Fibroblast of lung (primary cell): ENCODE results near the gene SLC4A5. TPM values are rescaled to one million over a fixed set of nuclear protein-coding genes. Genes with fewer than 3 reads are reported as not detected.

Source experiments
- DNase-seq, 2 donors: peaks; one replicate each; pipeline versions ENCODE4 v3.0.0 to v3.0.0-alpha.2; 2010; ENCODE audit warnings: low read depth in 2 of 2
- H2AFZ ChIP-seq: 2 replicates; pipeline ENCODE4 v1.5.1; 2012; ENCODE audit warnings: low read length, control low read depth, inconsistent platforms
- H3K27ac ChIP-seq: 2 replicates; pipeline ENCODE4 v1.5.1; 2011; ENCODE audit warnings: low read length, control low read depth; ENCODE audit not compliant: insufficient read depth
- H3K27me3 ChIP-seq: 2 replicates; pipeline ENCODE4 v1.5.1; 2011; ENCODE audit warnings: mild to moderate bottlenecking, low read length; ENCODE audit not compliant: control insufficient read depth, insufficient read depth
- H3K36me3 ChIP-seq: 2 replicates; pipeline ENCODE4 v1.5.1; 2011; ENCODE audit warnings: low read length; ENCODE audit not compliant: control insufficient read depth, insufficient read depth
- H3K4me1 ChIP-seq: 2 replicates; pipeline ENCODE4 v1.5.1; 2011; ENCODE audit warnings: low read length; ENCODE audit not compliant: control insufficient read depth, insufficient read depth; ENCODE audit errors: extremely low read depth
- H3K4me2 ChIP-seq: 2 replicates; pipeline ENCODE4 v1.5.1; 2011; ENCODE audit warnings: low read length, control low read depth; ENCODE audit not compliant: insufficient read depth; ENCODE audit errors: extremely low read depth
- H3K4me3 ChIP-seq, 4 experiments: fragments of 200-600 bp in 1 of 4; sonication (generic) in 1 of 4; replicated peaks in 1 of 4; 2 replicates each; pipeline ENCODE4 v1.5.1; 2011 to 2016; ENCODE audit warnings: low read length in 4 of 4, low read depth in 3 of 4, mild to moderate bottlenecking in 3 of 4, control low read depth in 2 of 4, inconsistent platforms in 1 of 4, mixed read lengths in 1 of 4; ENCODE audit not compliant: insufficient read depth in 1 of 4; ENCODE audit errors: control extremely low read depth in 1 of 4
- H3K79me2 ChIP-seq: 2 replicates; pipeline ENCODE4 v1.5.1; 2012; ENCODE audit warnings: mild to moderate bottlenecking, low read length, inconsistent platforms; ENCODE audit not compliant: control insufficient read depth, insufficient read depth
- H3K9ac ChIP-seq: 2 replicates; pipeline ENCODE4 v1.5.1; 2011; ENCODE audit warnings: mild to moderate bottlenecking, low read length, control low read depth; ENCODE audit not compliant: insufficient read depth
- H3K9me3 ChIP-seq: 2 replicates; pipeline ENCODE4 v1.5.1; 2012; ENCODE audit warnings: low read depth, low read length; ENCODE audit not compliant: control insufficient read depth, insufficient read depth
- H4K20me1 ChIP-seq: 2 replicates; pipeline ENCODE4 v1.5.1; 2011; ENCODE audit warnings: low read length; ENCODE audit not compliant: control insufficient read depth, insufficient read depth; ENCODE audit errors: extremely low read depth
- EZH2 ChIP-seq: IDR thresholded peaks from 2 replicates; pipeline ENCODE4 v1.5.1; 2012; ENCODE audit warnings: low read length, control low read depth, mild to moderate bottlenecking; ENCODE audit errors: missing control alignments
- polyA plus RNA-seq, 2 donors: library from polyadenylated mRNA; depleted of rRNA in 1 of 2; stranded (reverse) in 1 of 2; unstranded in 1 of 2; fragments of >200 nt; gene quantifications; 2 replicates each; pipeline ENCODE4 v1.2.1, GENCODE V29; 2011 to 2012; ENCODE audit warnings: missing spikeins in 1 of 2
- total RNA-seq: library from RNA; depleted of rRNA; stranded (reverse); fragments of >200 nt; gene quantifications from 2 replicates; pipeline ENCODE4 v1.2.1, GENCODE V29; 2014
- TF ChIP-seq, protein P1 (sequence below), 2 donors: IDR thresholded peaks in 1 of 2; conservative IDR thresholded peaks in 1 of 2; 1 replicate in 1 of 2; 2 replicates in 1 of 2; pipeline ENCODE4 v1.5.1; 2011 to 2012; ENCODE audit warnings: low read length in 2 of 2, control low read depth in 1 of 2, inconsistent platforms in 1 of 2, low read depth in 1 of 2, mild to moderate bottlenecking in 1 of 2

SLC4A5 gene
- total and polyA plus RNA-seq, 2 donors (not counting 1 experiment from before 2014, with no cell fraction given): 0.12 to 0.17 TPM

DNA sequence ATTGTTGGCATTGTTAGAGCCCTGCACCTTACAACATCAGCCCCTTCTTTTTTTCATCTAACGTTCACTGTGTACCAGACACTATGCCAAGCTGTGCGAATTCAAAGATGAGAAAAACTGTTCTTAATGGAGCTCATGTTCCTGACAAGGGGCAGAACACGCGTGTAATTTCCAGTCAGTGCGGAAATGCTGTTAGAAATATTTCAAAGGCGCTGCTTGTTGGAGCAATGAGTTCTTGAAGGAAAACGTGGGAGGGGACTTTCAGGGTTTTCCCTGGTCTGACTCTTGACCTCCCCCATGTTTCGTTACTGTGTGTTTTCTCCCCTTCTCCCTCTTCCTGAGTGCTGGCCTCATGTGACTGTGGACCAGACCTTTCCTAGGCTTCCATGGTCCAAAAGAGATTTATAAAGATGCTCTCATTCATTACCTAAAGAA is 143.3 kb downstream of the SLC4A5 start:
- no peaks in the 10 kb centered on the region for H3K9me3 ChIP-seq
- peaks cover 41% of the 10 kb centered on the region for H3K79me2 ChIP-seq
- H3K36me3 ChIP-seq: no peaks in the 10 kb centered on the region
- H3K27ac ChIP-seq: peak overlapping the region; percentile 96
- peaks cover 7% of the 10 kb centered on the region for H3K4me1 ChIP-seq
- peak in 1 of 2 donors; percentile 29 for DNase-seq
- H3K9ac ChIP-seq: peak overlapping the region; percentile 5
- H3K27me3 ChIP-seq: no peaks in the 10 kb centered on the region
- peak overlapping the region; percentile 96 for H3K4me2 ChIP-seq
- H4K20me1 ChIP-seq: no peaks in the 10 kb centered on the region
- H2AFZ ChIP-seq: no peak overlapping the region
- H3K4me3 ChIP-seq: peak overlapping the region; percentile 79 to 98 (median 86)
- TF ChIP-seq EZH2: no peak
- TF ChIP-seq, protein P1, sequence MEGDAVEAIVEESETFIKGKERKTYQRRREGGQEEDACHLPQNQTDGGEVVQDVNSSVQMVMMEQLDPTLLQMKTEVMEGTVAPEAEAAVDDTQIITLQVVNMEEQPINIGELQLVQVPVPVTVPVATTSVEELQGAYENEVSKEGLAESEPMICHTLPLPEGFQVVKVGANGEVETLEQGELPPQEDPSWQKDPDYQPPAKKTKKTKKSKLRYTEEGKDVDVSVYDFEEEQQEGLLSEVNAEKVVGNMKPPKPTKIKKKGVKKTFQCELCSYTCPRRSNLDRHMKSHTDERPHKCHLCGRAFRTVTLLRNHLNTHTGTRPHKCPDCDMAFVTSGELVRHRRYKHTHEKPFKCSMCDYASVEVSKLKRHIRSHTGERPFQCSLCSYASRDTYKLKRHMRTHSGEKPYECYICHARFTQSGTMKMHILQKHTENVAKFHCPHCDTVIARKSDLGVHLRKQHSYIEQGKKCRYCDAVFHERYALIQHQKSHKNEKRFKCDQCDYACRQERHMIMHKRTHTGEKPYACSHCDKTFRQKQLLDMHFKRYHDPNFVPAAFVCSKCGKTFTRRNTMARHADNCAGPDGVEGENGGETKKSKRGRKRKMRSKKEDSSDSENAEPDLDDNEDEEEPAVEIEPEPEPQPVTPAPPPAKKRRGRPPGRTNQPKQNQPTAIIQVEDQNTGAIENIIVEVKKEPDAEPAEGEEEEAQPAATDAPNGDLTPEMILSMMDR (conservative IDR thresholded peaks at IDR 0.05 in 1 of 2, IDR thresholded peaks at IDR 0.05 in 1 of 2; ENCODE audit: low read depth in 1 of 2, low read length in 2 of 2): no peak

DNA sequence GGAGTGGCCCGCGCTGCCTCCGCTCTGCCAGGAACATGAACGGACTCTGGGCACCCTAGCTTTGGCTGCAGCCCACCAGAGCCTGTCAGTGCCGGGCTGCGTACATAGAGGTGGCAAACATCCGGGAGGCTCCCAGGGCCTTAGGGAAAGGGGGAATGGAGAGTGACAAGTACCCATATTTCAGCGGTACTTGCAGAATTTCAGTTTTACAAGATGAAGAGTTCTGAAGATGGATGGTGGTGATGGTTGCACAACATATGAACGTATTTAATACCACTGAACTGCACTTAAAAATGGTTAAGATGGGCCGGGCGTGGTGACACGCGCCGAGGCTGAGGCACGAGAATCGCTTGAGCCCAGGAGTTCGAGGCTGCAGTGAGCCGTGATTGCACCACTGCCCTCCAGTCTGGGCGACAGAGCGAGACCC is 143.9 kb downstream of the SLC4A5 start:
- H3K79me2 ChIP-seq: peaks cover 38% of the 10 kb centered on the region
- H3K9ac ChIP-seq: peak overlapping the region; percentile 97
- TF ChIP-seq, protein P1 (conservative IDR thresholded peaks at IDR 0.05 in 1 of 2, IDR thresholded peaks at IDR 0.05 in 1 of 2; ENCODE audit: low read depth in 1 of 2, low read length in 2 of 2): no peak
- TF ChIP-seq EZH2: no peak
- DNase-seq: peak in 1 of 2 donors; percentile 82
- peak overlapping the region; percentile 96 for H3K27ac ChIP-seq
- H3K27me3 ChIP-seq: no peaks in the 10 kb centered on the region
- H3K4me3 ChIP-seq: peak overlapping the region; percentile 79 to 98 (median 86)
- peak overlapping the region; percentile 75 for H2AFZ ChIP-seq
- no peaks in the 10 kb centered on the region for H4K20me1 ChIP-seq
- peaks cover 7% of the 10 kb centered on the region for H3K4me1 ChIP-seq
- H3K36me3 ChIP-seq: no peaks in the 10 kb centered on the region
- peak overlapping the region; percentile 90 for H3K4me2 ChIP-seq
- no peaks in the 10 kb centered on the region for H3K9me3 ChIP-seq

DNA sequence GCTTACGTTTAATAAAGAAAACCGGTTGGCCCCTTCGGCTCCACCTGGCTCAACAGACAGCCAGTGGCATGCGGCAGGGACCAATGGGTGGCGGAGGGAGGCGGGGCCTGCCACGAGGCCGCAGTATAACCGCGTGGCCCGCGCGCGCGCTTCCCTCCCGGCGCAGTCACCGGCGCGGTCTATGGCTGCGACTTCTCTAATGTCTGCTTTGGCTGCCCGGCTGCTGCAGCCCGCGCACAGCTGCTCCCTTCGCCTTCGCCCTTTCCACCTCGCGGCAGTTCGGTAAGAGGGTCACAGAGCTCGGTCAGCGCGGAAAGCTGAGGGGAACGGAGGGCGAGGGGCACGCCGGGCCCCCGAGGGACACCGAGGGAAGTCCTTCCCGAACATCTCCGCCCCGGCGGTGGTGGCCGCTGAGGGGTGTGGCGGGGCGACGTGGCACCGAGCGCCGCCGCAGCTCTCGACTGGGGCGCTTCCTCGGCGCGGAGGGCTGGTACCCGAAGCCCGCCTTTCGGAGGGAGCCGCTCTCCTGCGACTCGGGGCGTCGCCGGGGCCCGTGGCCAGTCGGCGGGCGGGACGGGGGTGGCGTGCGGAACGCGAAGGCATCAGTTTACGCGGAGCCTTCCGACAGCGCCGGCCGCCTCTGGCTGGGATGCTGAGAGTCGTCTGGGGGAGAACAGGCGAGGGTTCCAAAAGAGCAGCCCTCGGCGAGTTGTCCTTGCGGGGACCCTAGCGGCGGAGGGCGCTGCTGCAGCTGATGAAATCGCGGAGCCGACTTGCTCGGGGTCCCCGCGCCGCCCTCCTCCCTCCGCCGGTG is 144.5 kb downstream of the SLC4A5 start, which contains the start of gene MTHFD2:
Gene MTHFD2, plus strand, starts transcription at position 155 of the 814 bp plus-strand sequence. Its CDS starts 27 bp downstream, at position 182.
- H3K9ac ChIP-seq: peak within 1 kb of the TSS; percentile 97
- no peaks in the 10 kb centered on the region for H3K9me3 ChIP-seq
- H3K4me3 ChIP-seq: peak within 1 kb of the TSS; percentile 79 to 98 (median 86)
- H3K79me2 ChIP-seq: peaks cover 34% of the 10 kb centered on the region
- H3K36me3 ChIP-seq: no peaks in the 10 kb centered on the region
- H3K27ac ChIP-seq: peak within 1 kb of the TSS; percentile 96
- H2AFZ ChIP-seq: peak within 1 kb of the TSS; percentile 75
- H3K4me1 ChIP-seq: peaks cover 7% of the 10 kb centered on the region
- H3K27me3 ChIP-seq: no peaks in the 10 kb centered on the region
- DNase-seq: peak; percentile 98
- no peaks in the 10 kb centered on the region for H4K20me1 ChIP-seq
- peak within 1 kb of the TSS; percentile 90 for H3K4me2 ChIP-seq
- TF ChIP-seq EZH2: no peak
- TF ChIP-seq, protein P1 (conservative IDR thresholded peaks at IDR 0.05 in 1 of 2, IDR thresholded peaks at IDR 0.05 in 1 of 2; ENCODE audit: low read depth in 1 of 2, low read length in 2 of 2): peak; percentile 63 to 71
